Suprapubic skin (tissue), 4 donors: Measurements from ENCODE around the gene APIP.

Source experiments
- EP300 ChIP-seq: sonication (generic); formaldehyde crosslinking; IDR thresholded peaks from one replicate; pipeline ENCODE4 v1.6.1; 2017; ENCODE audit warnings: antibody characterized with exemption
- POLR2AphosphoS5 ChIP-seq, 3 donors: sonication (generic); formaldehyde crosslinking; IDR thresholded peaks; one replicate each; pipeline ENCODE4 v1.6.1; 2017; ENCODE audit warnings: antibody characterized with exemption in 3 of 3
- TF ChIP-seq, protein P1 (sequence below), 2 donors: fragments of 200-600 bp in 1 of 2; fragments of 450-650 bp in 1 of 2; sonication (generic) in 1 of 2; IDR thresholded peaks; one replicate each; pipeline ENCODE4 v1.5.1; 2016 to 2019; ENCODE audit warnings: antibody characterized with exemption in 2 of 2, mild to moderate bottlenecking in 1 of 2, moderate library complexity in 1 of 2

- no peak for TF ChIP-seq POLR2AphosphoS5 (IDR thresholded peaks at IDR 0.05)
- TF ChIP-seq EP300, result no peak
- TF ChIP-seq, protein P1, sequence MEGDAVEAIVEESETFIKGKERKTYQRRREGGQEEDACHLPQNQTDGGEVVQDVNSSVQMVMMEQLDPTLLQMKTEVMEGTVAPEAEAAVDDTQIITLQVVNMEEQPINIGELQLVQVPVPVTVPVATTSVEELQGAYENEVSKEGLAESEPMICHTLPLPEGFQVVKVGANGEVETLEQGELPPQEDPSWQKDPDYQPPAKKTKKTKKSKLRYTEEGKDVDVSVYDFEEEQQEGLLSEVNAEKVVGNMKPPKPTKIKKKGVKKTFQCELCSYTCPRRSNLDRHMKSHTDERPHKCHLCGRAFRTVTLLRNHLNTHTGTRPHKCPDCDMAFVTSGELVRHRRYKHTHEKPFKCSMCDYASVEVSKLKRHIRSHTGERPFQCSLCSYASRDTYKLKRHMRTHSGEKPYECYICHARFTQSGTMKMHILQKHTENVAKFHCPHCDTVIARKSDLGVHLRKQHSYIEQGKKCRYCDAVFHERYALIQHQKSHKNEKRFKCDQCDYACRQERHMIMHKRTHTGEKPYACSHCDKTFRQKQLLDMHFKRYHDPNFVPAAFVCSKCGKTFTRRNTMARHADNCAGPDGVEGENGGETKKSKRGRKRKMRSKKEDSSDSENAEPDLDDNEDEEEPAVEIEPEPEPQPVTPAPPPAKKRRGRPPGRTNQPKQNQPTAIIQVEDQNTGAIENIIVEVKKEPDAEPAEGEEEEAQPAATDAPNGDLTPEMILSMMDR (IDR thresholded peaks at IDR 0.05), result no peak
Measured at GRCh38 chr11:34856251-34856650, 59.9 kb downstream of the APIP start.
